Retina (tissue), 1 donor: ENCODE measurements around the gene SGPL1.

Source experiments
- DNase-seq: peaks from one replicate; pipeline ENCODE4 v3.0.0-alpha.2; 2016

The SGPL1 gene

DNA sequence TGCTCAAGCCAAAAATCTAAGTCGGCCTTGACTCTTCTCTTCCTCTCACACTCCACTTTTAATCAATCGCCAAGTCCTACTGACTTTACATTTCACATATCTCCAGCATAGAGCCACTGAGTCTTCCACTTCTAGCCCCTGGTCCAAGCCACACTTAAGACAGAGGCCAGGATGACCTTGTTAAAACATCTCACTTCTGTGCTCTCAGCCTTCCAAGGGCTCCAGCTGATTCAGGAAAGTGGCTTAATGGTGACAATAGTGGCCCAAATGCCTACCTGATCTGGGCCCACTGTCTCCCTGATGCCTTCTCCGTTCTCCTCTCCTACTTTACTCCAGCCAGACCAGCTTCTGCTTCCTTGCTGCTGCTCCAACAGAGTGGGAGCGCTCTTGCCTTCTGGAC lies 35.0 kb upstream of the SGPL1 start:
- DNase-seq, result no peak

- no peak for DNase-seq
Measured at GRCh38 chr10:70781461-70782051, 34.2 kb upstream of the SGPL1 start.

- no peak for DNase-seq
Measured at GRCh38 chr10:70782086-70782745, 33.5 kb upstream of the SGPL1 start.

- DNase-seq, result no peak
Measured at GRCh38 chr10:70782746-70783680, 32.7 kb upstream of the SGPL1 start.

GRCh38 chr10:70784016-70784415 lies 31.7 kb upstream of the SGPL1 start:
- DNase-seq, result no peak

DNA sequence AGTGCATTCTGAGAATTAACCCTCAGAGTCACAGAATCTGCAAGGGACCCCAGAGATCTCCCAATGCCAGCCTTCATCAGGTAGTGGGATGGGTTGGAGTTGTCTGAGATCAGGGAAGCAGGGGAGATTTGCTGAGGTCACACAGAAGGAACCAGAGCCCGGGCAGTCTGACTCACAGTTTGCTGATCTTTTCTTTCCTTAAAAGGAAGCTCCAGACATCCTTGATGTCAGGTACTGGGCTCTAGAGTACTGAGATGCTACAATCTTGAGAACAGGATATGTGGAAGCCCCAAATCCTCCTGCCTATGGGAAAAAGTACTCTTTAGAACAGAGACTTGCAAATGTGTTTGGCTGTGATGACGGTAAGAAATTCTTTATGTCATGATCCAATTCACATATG lies 31.3 kb upstream of the SGPL1 start:
- DNase-seq, result no peak

GRCh38 chr10:70785190-70785589 lies 30.6 kb upstream of the SGPL1 start, which contains the start of gene TBATA:
Gene TBATA, minus strand, starts transcription at chr10:70785377. Its CDS starts 1,998 bp downstream, at chr10:70783379.
- DNase-seq, result no peak

- no peak for DNase-seq
Measured at GRCh38 chr10:70786799-70787415, 28.8 kb upstream of the SGPL1 start.

DNA sequence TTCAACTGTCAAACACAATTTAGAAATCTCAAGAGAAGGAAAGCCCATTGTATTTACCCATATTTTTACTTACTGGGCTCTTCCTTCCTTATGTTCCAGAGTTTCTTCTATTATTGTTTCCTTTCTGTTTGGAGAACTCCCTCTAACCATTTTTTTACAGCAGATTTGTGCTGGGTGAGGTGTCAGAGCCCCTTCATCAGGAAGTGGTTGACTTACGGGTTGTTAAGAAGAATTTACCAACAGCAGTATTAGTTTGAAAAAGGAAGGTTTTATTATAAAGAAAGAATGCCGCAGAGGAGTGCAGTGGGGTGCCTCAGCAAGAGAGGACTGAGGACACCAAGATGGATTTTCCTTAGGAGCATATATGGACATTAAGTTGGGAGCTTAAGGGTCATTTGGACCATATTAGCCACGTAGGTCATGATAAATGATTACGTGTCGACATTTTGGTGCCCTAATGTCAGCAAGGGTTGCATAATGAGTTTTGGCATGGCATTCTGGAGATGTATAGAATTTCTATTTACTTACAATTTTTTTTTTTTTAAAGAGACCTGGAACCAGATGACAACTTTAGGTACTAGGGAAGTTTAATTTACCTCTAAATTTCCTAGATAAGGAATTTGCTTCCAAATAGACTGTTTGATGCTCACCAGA lies 24.2 kb upstream of the SGPL1 start:
- no peak for DNase-seq

- no peak for DNase-seq
Measured at GRCh38 chr10:70795613-70796012, 20.1 kb upstream of the SGPL1 start.

DNA sequence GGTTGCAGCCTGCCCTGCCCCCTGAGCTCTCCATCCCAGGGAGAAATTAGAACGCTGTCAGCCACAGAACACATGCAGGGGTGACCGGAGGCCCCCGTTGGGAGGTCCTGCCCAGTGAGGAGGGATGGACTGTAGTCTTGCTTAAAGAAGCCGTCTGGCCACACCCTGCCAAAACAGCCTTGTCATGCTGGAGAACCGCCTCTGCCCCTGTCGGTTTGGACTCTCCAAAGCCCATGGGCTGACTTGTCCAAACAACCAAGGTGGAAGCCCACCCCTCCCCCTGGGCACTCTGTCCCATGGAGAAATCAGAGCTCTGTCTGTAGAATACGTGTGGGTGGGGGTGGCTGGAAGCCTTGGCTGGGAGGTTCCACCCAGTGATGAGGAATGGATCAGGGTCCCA lies 17.9 kb upstream of the SGPL1 start:
- DNase-seq, result no peak

DNA sequence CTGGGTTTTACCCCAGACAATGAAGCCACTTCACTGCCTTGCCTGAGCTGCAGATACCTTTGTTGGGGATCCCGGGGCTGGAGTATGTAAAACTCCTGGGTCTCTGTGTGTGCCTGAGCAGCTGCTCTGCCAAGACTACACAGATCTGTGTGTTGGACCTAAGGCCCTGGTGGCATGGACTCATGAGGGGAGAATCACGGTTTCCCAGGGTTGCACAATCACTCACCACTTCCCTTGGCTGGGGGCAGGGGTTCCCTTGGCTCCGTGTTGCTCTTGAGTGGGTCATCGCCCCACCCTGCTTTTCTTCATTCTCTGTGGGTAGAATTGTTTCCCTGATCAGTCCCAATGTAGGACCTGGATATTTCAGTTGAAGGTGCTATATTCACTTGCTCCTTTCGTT lies 16.6 kb upstream of the SGPL1 start:
- DNase-seq, result no peak

- no peak for DNase-seq
Measured at GRCh38 chr10:70801854-70802253, 13.9 kb upstream of the SGPL1 start.

DNA sequence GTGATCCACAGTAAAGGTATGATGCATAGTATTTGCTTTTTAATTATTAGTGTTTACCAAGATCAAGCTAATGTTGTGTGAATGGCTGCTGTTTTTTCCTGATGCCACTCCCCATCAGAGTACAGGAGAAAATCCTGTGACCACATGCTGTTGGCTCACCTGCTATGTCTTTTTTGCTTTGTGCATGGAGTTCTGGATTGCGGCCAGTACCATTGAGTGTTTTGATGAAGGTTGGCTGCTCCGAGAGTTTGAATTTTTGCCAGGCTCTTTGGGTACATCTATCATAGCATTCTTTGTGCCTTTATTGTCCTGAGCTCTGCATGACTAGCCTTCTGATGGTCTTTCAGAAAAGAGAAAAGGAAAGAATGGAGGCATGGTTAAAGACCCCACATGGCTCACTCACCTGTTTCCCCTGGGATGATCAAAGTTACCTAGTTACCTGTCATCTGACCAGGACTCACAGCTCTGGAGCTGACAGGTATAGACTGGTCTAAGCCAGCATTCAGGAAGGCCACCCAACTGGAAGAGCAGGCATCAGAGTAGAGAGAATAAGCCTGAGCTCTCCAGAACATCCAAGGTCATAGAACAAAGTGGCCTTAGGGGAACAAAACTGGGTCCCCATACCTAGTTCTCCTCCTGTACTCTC lies 11.8 kb upstream of the SGPL1 start:
- DNase-seq, result no peak

DNA sequence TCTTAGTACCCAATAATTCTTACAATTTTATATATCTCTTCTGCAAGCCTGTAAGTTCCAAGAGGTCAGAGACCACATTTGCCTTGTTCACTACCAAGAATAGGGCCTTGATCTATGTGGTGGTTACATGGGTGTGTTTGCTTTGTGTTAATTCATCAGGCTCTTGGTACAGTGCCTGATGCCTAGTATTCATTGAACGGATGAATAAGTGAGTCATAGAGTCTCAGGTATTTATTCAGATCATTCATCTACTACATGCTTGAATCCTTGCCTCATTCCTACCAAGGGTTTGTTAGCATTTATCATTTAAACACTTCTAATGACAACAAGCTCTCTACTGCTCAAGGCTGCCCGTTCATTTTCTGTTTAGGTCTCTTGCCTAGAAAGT lies 11.3 kb upstream of the SGPL1 start:
- DNase-seq, result no peak

DNA sequence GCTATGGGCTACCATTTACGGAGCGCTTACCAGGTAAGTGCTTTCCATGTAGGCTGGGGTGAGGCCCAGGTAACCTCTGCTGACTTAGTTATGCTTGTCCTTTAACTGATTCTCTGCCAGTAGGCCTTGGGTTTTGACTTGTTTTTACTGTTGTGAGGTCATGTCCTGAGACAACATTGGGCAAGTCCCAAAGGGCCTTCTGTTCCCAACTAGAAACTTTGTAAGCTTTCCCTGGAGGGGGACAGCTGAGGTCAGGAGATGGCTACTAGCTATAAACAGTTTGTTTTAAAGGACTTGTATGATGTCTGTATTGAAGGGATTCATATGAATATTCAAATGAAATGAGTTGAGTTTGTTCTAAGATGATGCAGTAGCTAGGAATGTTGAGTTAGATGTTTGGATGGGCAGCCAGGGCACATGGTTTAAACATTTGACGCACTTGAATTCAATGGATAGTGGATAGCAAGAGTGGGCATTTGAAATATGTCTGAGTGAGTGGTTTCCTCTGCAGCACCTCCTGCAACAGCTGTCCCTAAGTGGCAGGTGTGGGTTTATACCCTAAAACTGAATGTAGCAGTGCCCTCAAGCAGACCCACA lies 10.0 kb upstream of the SGPL1 start:
- DNase-seq, result no peak

DNA sequence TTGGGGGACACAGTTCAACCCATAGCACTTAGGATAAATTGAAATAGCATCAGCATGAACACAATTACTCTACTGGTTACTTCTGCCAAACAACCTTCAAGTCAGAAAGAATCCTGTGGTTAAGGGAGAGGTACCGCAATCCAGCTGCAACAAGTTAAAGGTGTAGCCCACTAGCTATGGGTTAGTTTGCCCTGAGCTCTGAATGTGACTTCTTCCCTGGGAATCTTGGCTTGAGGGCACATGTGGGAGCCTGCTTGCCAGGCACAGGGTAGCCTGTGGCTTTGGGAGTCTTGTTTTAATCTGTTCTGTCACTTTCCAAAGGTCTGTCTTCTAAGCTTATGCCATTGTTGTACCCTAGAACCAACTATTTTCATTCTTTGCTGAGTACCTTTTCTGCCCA lies 8.9 kb upstream of the SGPL1 start:
- no peak for DNase-seq

GRCh38 chr10:70807556-70807955 lies 8.2 kb upstream of the SGPL1 start:
- no peak for DNase-seq

DNA sequence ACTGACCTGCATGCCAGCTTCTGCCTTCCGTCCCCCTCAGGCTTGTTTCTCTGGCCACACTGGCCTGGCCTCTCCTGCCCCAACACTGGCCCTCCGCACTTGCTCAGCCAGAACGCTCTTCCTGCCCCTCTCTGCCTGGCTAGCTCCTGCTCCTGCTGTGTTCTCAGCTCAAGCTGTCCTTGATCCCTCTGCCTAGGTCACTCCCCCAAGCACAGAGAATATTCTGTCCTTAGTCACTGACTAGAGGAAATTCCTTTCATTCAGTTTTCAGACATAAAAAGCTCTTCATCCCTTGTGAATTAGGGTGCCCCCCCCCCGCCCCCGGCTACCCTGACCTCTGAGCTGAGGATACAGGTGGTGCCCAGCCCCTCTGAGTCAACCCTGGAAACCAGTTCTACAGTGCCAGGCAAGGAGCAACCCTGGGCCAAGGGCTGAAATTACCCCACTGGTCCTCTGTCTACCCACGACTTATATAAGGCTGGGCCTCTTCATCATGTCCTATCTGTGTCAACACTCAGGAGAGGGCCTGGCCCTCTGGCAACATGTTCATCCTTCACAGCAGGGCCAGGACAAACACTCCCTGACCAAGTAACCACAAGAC lies 6.6 kb upstream of the SGPL1 start:
- DNase-seq, result no peak

DNA sequence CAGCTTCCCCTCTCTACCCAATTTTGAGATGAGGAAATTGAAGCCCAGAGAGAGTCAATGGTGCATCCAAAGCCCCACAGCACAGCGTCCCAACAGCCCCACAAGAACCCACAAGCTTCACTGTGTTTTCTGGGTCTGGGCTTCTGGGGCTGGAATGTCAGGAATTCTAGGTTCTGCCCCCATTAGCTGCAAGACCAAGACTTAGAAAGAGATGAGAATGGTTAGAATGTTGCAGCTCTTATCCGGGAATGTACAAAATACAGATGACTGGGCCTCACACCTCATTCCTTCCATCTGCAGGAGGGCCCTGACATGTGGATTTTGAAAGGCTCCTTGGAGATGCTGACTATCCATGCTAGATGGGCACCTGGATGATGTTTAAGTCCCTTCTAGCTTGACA lies 6.0 kb upstream of the SGPL1 start:
- DNase-seq, result no peak

DNA sequence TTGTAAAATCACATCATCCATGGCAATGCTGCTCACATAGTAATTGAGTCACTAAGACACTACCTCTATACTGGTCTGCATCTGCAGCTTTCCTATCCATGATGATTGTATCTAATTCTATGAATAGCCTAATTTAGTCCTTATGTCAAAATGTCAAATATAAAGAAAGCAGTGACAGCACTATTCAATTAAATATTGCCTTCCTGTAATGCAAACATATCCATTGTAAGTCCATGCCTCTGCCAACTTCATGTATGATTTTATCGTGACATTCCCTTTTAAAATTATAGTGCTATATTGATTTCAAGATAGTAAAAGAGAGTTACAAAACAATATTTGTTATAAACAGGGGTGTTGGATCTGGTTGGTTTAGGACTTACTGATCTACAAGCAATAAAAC lies 4.8 kb upstream of the SGPL1 start:
- DNase-seq, result no peak

GRCh38 chr10:70811881-70812280 lies 3.9 kb upstream of the SGPL1 start:
- no peak for DNase-seq
